ENCODE data around the gene SMARCD3. TPM values are rescaled to one million over a fixed set of nuclear protein-coding genes. Genes with fewer than 3 reads are reported as not detected.

SMARCD3 gene
- total and polyA plus RNA-seq, 2 of the 8 experiments (the other 6 are each of a cell fraction or from before 2014, with no cell fraction given): 3.0 to 5.6 TPM

- Histone ChIP-seq H4K8ac (ENCODE audit: extremely low read depth, insufficient read depth, low read length) (peak overlapping the region; percentile 28; the same call in 1 of the 2 replicates), H3K4me3 (ENCODE audit: extremely low read depth in 1 of 4, insufficient read depth in 2 of 4, low read depth in 3 of 4, low read length in 4 of 4) (no peak overlapping the region), H3K4ac (replicated peaks; ENCODE audit: insufficient read length, low read depth, low read length) (no peak overlapping the region), H3K23ac (ENCODE audit: insufficient read length) (no peak overlapping the region), H2BK12ac (ENCODE audit: low read depth, low read length) (no peak overlapping the region), H2AK5ac (ENCODE audit: low read depth, low read length) (no peak overlapping the region), H2BK15ac (ENCODE audit: low read length) (no peak overlapping the region), H3K4me1 (replicated peaks in 1 of 4; ENCODE audit: control insufficient read depth in 3 of 4, insufficient read depth in 4 of 4, low read length in 3 of 4) (peaks cover 0 to 12% (median 3%) of the 10 kb centered on the region in 4 experiments; a peak in 3 of 7 replicates), H3K79me2 (ENCODE audit: control insufficient read depth in 1 of 2, insufficient read depth in 2 of 2, low read length in 2 of 2) (no peaks in the 10 kb centered on the region), H3K27ac (ENCODE audit: low read depth, low read length) (no peak overlapping the region), H3K14ac (ENCODE audit: insufficient read length) (no peak overlapping the region), H2BK5ac (ENCODE audit: low read depth, low read length) (no peak overlapping the region), H3K9ac (replicated peaks in 1 of 4; ENCODE audit: extremely low read depth in 1 of 4, low read depth in 3 of 4, low read length in 3 of 4) (no peak overlapping the region), H2BK120ac (replicated peaks; ENCODE audit: low read depth, low read length) (no peak overlapping the region), H3K18ac (ENCODE audit: extremely low read depth, low read length) (no peak overlapping the region), H3K36me3 (ENCODE audit: control insufficient read depth in 2 of 4, insufficient read depth in 4 of 4, low read length in 3 of 4) (no peaks in the 10 kb centered on the region), H3K9me3 (ENCODE audit: insufficient read depth in 2 of 2, low read depth in 1 of 2, low read length in 1 of 2) (no peaks in the 10 kb centered on the region), H4K20me1 (replicated peaks in 1 of 2; ENCODE audit: control insufficient read depth in 1 of 2, insufficient read depth in 2 of 2, low read length in 2 of 2) (no peaks in the 10 kb centered on the region), H3K23me2 (ENCODE audit: low read depth, low read length) (peaks cover 5% of the 10 kb centered on the region; the same call in 1 of the 2 replicates), H3K56ac (replicated peaks; ENCODE audit: insufficient read length, low read depth, low read length) (no peak overlapping the region), H2BK20ac (ENCODE audit: low read length) (no peak overlapping the region), H2AFZ (ENCODE audit: low read length) (no peak overlapping the region), H3K79me1 (ENCODE audit: low read depth, low read length) (no peaks in the 10 kb centered on the region), H3K4me2 (ENCODE audit: insufficient read depth in 1 of 2, low read depth in 2 of 2, low read length in 2 of 2) (no peak overlapping the region), H4K5ac (ENCODE audit: insufficient read length, low read depth, low read length) (no peak overlapping the region), H4K91ac (replicated peaks; ENCODE audit: insufficient read length, low read length) (no peak overlapping the region), H3K27me3 (replicated peaks in 1 of 4; ENCODE audit: control insufficient read depth in 3 of 4, extremely low read depth in 1 of 4, insufficient read depth in 3 of 4, low read length in 3 of 4) (peaks cover 0 to 13% (median 0%) of the 10 kb centered on the region in 4 experiments; a peak in 2 of 7 replicates)
- DNase-seq (ENCODE audit: low read depth in 1 of 2, low spot score in 2 of 2) (no peak), FAIRE-seq (no peak)
- POLR2A ChIA-PET (ENCODE audit: partially characterized antibody): interaction anchor here (0.9 to 1.6 kb wide), 3 partner anchors 13 to 15 kb away, joined by 3 to 5 read pairs (median 4); no protein-coding TSS in a partner anchor
- 72% methylated on average over 19 of the region's 19 CpGs; no CpG with 5 or more reads in 1 of the 2 experiments for whole genome bisulfite sequencing, 2 experiments (ENCODE audit: extremely low coverage in 1 of 2, insufficient coverage in 1 of 2, insufficient read length in 1 of 2, insufficient replicate concordance in 2 of 2, low coverage in 1 of 2, low lambda C conversion rate in 2 of 2, missing lambda C conversion rate in 1 of 2)
- TF ChIP-seq HDAC6 (IDR thresholded peaks at IDR 0.05; ENCODE audit: low read depth, low read length) (no peak), CEBPB (IDR thresholded peaks at IDR 0.05; ENCODE audit: low read depth, low read length) (peak; percentile 63), ATF3 (IDR thresholded peaks at IDR 0.05; ENCODE audit: insufficient read depth, low read depth, low read length) (no peak), RAD21 (IDR thresholded peaks at IDR 0.05 in 1 of 2, conservative IDR thresholded peaks at IDR 0.05 in 1 of 2; ENCODE audit: low read depth in 2 of 2, low read length in 2 of 2) (peak; percentile 11 to 42; a peak in 3 of 4 replicates), FOSL1 (IDR thresholded peaks at IDR 0.05; ENCODE audit: insufficient read depth, low read depth, low read length) (no peak), TCF12 (IDR thresholded peaks at IDR 0.05; ENCODE audit: low read depth, low read length) (0 out of 2 replicates have a peak, but pooled peaks have one; percentile 30)
- TF ChIP-seq, protein P1, sequence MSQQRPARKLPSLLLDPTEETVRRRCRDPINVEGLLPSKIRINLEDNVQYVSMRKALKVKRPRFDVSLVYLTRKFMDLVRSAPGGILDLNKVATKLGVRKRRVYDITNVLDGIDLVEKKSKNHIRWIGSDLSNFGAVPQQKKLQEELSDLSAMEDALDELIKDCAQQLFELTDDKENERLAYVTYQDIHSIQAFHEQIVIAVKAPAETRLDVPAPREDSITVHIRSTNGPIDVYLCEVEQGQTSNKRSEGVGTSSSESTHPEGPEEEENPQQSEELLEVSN (IDR thresholded peaks at IDR 0.05): peak; percentile 39; the same call in 1 of the 2 replicates
- CTCF ChIA-PET (ENCODE audit: partially characterized antibody): interaction anchor here (0.6 to 2.3 kb wide), 7 partner anchors 8 to 202 kb away, joined by 3 to 7 read pairs (median 4); partner anchors contain the start of gene ASB10
Measured at GRCh38 chr7:151195616-151196450, 52.7 kb downstream of the SMARCD3 start.

All from H1 (cell line).